ENCODE results near the gene FRAT1. TPM values are rescaled to one million over a fixed set of nuclear protein-coding genes. Genes with fewer than 3 reads are reported as not detected.

The FRAT1 gene
- total and polyA plus RNA-seq, 2 of the 4 experiments (the other 2 are of a cell fraction), result 0.54 to 0.89 TPM

GRCh38 chr10:97333601-97334369, 14.7 kb downstream of the FRAT1 start:
- WGBS, 2 experiments (ENCODE audit: extremely low coverage in 2 of 2, insufficient read length in 1 of 2), result 2% methylated on average over 60 of the region's 89 CpGs; no CpG with 5 or more reads in 1 of the 2 experiments
- Histone ChIP-seq H4K91ac (ENCODE audit: insufficient read depth, low read depth, low read length) (no peak overlapping the region), H2AK9ac (replicated peaks; ENCODE audit: low read depth, low read length, poor library complexity) (peak overlapping the region; percentile 76), H3K27me3 (ENCODE audit: control insufficient read depth, insufficient read depth, low read length) (peaks cover 18% of the 10 kb centered on the region), H3K79me1 (ENCODE audit: low read depth in 1 of 2, low read length in 2 of 2) (peaks cover 15 to 35% of the 10 kb centered on the region in 2 experiments), H2BK120ac (ENCODE audit: low read depth, low read length) (no peak overlapping the region), H3K9ac (ENCODE audit: low read depth, low read length) (peak overlapping the region; percentile 97), H3K4me2 (ENCODE audit: low read depth, low read length) (peak overlapping the region; percentile 94), H2BK15ac (ENCODE audit: low read depth, low read length) (no peak overlapping the region), H3K9me1 (ENCODE audit: insufficient read depth, low read length) (no peaks in the 10 kb centered on the region; the same call in 1 of the 2 replicates), H3K56ac (ENCODE audit: extremely low read depth, insufficient read depth, low read length) (no peak overlapping the region), H3K36me3 (ENCODE audit: control insufficient read depth, insufficient read depth, low read length) (no peaks in the 10 kb centered on the region), H2BK20ac (ENCODE audit: low read depth, low read length) (no peak overlapping the region), H4K20me1 (ENCODE audit: insufficient read depth, low read length) (no peaks in the 10 kb centered on the region), H3K23ac (ENCODE audit: low read depth, low read length) (peak overlapping the region; percentile 5; the same call in 1 of the 2 replicates), H3K18ac (ENCODE audit: low read depth, low read length) (no peak overlapping the region), H2AK5ac (ENCODE audit: low read depth, low read length) (no peak overlapping the region), H3K4me3 (ENCODE audit: insufficient read depth, low read depth, low read length) (peak overlapping the region; percentile 72), H2AFZ (replicated peaks; ENCODE audit: low read length, poor library complexity) (peak overlapping the region; percentile 99), H2BK5ac (ENCODE audit: low read depth, low read length, poor library complexity, severe bottlenecking) (no peak overlapping the region), H4K5ac (ENCODE audit: low read depth, low read length) (peak overlapping the region; percentile 61; the same call in 1 of the 2 replicates), H3K27ac (ENCODE audit: insufficient read depth, low read length) (peak overlapping the region; percentile 44), H4K8ac (ENCODE audit: low read depth in 2 of 2, low read length in 2 of 2) (peak overlapping the region; percentile 10 to 25; a peak in 2 of 4 replicates), H3K9me3 (ENCODE audit: control insufficient read depth, insufficient read depth, low read length) (no peaks in the 10 kb centered on the region), H3K4me1 (ENCODE audit: control insufficient read depth, insufficient read depth, low read length) (peaks cover 13% of the 10 kb centered on the region), H3K4ac (ENCODE audit: low read depth, low read length) (peak overlapping the region; percentile 31), H3K14ac (replicated peaks; ENCODE audit: low read depth, low read length) (0 out of 2 replicates have a peak overlapping the region, but pooled peaks have one; percentile 1)
- peak; percentile 45 for DNase-seq
- ChIA-PET CTCF (interaction anchor here (1.2 to 3.5 kb wide), 5 partner anchors 14 to 55 kb away, joined by 3 to 23 read pairs (median 5); partner anchors contain the start of gene FRAT1), POLR2A (ENCODE audit: unreplicated experiment) (interaction anchor here (0.5 to 0.6 kb wide), 2 partner anchors 12 to 123 kb away, joined by 3 to 7 read pairs; no protein-coding TSS in a partner anchor)
- intact Hi-C loops (cut with micrococcal nuclease) (loop anchor here (2.0 kb wide), 2 partner anchors 55 to 261 kb away; no protein-coding TSS in a partner anchor), dilution Hi-C loops (cut with HindIII; ENCODE audit: low sequenced_read_pairs, unreplicated experiment) (no loop called here), in situ Hi-C loops (cut with MboI; ENCODE audit: low sequenced_read_pairs) (no loop called here)
- 0 out of 2 replicates have a peak, but pooled peaks have one; percentile 2 for TF ChIP-seq MAZ (IDR thresholded peaks at IDR 0.05; ENCODE audit: borderline replicate concordance, low read depth, low read length)
- TF ChIP-seq RFX5 (IDR thresholded peaks at IDR 0.05; ENCODE audit: low read depth, low read length), result no peak
- ATAC-seq (ENCODE audit: low read depth), result peak; percentile 9
- BruUV-seq (replicated peaks), result no TSS peak

All from IMR-90 (cell line).